Erythroblast (primary cell): Measurements from ENCODE around the gene CLASP1.
"Not testable (repeated sequence)": the region's sequence is repeated elsewhere in the genome, so short reads cannot be mapped to it uniquely, and the experiment has no call there.

Experiments used
- DNase-seq, 2 experiments: peaks; one replicate each; lab custom pipeline; 2025; lab: John Stamatoyannopoulos, UW
- GATA1 ChIP-seq: IDR thresholded peaks from 2 replicates; pipeline ENCODE4 v1.6.1; 2011; ENCODE audit warnings: low read depth, mild to moderate bottlenecking, control low read depth, low read length, moderate library complexity
- POLR2A ChIP-seq: IDR thresholded peaks from 2 replicates; pipeline ENCODE4 v1.6.1; 2011; ENCODE audit warnings: mild to moderate bottlenecking, low read length

CLASP1 gene

DNA sequence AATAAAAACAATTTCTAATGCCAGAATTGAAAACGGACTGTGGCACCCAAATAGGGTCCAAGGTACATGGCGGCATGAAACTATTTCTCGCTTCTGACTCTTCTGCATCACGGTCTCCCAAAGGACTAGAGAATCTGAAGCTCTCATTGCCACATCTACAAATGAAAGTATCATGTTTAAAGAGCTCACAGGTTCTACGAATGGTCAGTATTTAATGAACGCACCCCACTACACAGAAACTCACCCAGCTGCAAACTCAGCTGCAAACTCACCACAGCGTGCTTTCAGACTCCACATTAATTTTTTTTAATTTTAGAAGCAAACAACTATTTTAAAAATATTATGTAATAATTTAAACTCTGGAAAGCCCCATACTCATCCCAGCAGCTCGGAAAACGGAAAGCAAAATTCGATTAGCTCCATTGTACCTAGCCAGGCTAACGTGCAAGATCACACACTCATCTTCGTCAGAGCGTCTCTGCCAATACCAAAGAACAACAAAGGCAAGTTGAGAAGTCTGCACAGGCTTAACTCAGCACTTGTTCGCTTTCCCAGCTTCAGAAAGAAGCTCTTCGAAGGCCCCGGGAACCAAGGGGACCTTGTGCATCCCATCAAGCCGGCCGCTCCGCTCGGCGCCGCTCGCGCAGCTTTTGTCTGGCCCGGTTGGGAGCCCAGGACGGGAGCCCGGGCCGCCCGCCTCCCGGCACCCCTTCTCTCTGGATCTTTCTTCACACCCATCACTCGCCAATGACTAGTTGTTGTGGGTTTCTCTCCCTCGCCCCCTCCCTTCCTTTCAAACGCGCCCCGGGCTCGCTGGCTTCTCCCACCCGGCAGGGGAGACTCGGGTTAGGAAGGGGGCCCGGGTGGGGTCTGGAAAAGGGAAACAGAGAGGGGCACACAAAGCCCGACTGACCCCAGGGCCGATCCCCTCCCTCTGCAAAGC is 785 bp downstream of the CLASP1 start:
- TF ChIP-seq GATA1 (no peak), POLR2A (no peak)
- peak; percentile 74 to 85 for DNase-seq

DNA sequence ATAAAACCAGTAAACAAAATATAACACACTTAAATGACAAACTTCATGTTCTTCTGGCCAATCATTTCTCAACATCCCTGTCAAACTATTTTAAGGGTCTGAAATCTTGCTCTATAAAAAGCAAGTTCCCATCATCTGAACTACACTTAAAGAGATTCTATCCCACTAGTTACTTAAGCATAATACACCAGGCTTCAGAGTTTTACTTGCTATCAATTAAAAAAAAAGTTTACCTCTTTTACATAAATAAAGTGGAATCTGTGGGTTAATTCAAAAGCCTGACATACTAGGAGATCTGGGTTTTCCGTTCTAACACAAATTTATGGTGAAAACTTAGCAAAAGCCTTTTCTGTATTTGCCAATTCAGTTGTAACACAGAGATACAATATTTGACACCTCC is 1.9 kb downstream of the CLASP1 start:
- DNase-seq = peak in 1 of 2 experiments; percentile 7
- no peak for TF ChIP-seq GATA1
- TF ChIP-seq POLR2A = no peak

DNA sequence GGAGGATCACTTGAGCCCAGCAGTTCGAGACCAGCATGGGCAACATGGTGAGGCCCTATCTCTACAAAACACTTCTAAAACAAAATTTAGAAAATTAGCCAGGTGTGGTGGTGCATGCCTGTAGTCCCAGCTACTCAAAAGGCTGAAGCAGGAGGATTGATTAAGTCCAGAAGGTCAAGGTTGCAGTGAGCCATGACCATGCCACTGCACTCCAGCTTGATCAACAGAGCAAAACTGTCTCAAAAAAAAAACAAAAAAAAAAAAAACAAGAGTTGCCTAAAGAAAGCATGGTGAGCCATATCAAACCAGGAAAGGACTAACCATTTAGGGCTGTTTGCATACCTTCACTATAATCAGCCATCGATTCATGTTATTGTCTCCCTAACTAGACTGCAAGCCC is 4.5 kb downstream of the CLASP1 start:
- DNase-seq = no peak
- no peak for TF ChIP-seq GATA1

DNA sequence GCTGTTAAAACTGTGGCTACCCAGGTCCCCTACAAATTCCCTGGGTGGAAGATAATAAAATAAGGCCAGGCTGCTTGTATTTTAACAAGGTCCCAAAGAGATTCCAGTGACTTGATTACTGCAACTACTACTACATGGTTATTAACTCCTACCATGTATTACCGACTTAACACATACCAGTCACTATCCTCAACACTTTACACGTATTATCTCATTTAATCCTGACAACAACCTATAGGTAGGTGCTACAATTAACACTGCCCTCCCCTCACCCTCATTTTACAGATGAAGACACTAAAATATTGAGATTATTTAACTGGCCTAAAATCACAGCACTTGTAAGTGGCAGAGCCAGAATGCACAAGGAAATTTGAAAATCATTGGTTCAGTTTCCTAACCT is 5.4 kb downstream of the CLASP1 start:
- DNase-seq = no peak
- TF ChIP-seq POLR2A = no peak
- no peak for TF ChIP-seq GATA1

DNA sequence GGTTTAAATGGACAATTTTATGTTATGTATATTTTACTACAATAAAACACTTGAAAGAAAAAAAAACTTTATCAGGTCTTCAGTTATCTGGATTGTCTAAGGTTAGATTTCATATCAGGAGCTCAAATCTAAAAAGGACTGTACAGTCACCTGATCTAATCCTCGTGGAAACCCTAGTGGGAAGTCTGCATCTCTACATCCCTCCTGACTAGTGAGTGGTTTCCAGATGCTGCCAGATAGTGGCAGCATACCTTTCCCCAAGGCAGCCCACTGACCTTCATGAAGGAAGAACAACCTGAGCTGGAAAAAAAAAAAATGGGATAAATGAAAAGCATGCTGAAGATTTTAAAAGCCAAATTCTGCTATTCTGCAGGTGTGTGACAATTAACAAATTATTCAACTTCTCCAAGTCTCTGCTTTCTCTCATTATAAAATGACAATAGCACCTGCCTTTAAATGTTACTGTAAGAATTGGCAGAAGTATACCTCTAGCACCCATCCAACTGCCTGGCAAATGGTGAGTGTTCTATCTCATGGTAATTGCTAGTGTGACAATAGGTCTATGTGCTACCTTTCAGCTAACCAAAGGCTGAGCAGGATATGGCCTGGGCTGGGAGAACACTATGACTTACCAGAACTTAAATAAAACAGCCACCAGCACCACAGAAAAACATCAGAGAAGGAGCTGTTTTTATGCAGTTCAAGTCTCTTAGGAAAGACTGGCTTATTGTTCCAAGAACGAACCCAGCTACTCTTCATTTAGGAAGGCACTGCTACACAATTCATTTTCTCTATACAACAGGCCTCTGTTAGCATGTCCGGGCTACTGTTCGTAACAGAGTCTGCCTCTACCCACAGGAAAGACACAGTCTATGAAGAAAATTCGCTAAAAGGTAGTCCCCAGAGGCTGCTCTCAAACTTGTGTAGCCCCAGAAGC is 8.6 kb downstream of the CLASP1 start:
- DNase-seq = peak in 1 of 2 experiments; percentile 12
- no peak for TF ChIP-seq POLR2A
- no peak for TF ChIP-seq GATA1

DNA sequence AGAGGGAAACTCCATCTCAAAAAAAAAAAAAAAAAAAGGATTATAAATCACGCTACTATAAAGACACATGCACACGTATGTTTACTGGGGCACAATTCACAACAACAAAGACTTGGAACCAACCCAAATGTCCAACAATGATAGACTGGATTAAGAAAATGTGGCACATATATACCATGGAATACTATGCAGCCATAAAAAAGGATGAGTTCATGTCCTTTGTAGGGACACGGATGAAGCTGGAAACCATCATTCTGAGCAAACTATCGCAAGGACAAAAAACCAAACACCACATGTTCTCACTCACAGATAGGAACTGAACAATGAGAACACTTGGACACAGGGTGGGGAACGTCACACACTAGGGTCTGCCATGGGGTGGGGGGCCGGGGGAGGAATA is 9.4 kb downstream of the CLASP1 start:
- DNase-seq = not testable (repeated sequence)

DNA sequence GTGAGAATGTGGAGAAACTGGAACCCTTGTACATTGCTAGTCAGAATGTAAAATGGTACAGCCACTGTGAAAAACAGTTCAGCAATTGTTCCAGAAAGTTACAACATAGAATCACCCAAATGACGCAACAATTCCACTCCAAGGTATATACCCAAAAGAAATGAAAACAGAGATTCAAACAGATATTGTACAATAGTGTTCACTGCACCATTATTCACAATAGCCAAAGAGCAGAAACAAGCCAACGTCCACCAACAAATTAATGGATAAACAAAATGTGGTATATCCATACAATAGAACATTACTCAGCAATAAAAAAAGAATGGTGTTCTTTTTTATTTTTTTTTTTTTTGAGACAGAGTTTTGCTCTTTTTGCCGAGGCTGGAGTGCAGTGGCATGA is 10.9 kb downstream of the CLASP1 start:
- TF ChIP-seq GATA1 (no peak), POLR2A (no peak)
- no peak for DNase-seq

DNA sequence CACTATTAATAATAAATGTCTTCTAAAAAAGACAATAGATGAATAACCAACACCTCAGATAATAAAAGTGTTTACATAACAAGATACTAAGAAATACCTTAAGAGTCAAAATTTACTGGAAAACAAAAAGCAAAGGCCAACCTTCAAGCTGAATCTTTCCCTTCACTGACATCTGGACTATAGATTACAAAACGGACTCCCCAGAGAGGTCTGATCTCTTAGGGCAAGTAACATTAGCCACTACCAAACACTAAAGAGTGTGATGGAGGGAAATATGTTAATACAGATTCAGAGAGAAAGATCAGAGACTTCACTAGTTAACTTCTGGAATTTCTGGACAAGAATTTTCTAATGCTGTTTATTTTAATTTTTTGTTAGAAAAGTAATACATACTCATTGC is 13.9 kb downstream of the CLASP1 start:
- no peak for TF ChIP-seq GATA1
- no peak for TF ChIP-seq POLR2A
- DNase-seq = peak in 1 of 2 experiments; percentile 6

DNA sequence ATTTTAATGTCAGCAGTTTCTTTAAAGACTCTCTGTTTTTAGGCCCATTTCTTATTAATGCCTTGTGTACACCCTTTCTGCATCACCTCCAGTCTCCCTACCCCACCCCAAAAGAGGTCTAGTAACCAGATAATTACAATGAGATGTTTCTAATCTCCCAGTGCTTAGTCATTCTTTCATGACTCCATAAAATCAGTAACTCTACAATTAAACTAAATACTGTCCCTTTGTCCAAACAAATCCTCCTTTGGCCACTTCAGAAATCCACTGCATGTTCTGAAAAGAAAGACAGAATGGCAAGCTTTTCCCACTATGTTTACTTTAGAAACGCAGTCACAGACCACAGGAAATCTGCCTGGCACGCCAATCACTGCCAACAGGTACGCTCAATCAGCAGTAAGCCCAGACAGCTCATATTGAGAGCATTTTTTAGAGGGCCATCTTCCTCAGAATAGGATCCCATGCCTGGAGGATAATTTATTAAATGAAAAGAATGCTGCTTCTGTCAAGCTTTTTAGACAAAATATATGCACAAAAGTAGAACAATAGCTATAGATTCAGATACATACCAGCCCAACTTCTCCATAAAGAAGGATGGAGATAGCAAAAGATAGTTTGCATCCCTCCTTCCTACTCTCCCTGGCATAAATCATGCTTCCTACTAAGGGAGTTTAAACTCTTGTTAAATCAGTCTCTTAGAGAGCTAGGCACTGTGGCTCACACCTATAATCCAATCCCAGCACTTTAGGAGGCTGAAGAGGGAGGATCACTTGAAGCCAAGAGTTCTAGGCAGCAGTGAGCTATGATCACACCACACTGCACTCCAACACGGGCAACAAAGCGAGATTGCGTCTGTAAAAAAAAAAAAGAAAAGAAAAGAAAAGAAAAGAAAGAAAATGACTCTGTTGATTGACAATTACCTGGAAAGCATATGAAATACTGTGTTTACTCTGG is 14.6 kb downstream of the CLASP1 start:
- peak in 1 of 2 experiments; percentile 11 for DNase-seq
- TF ChIP-seq POLR2A (no peak), GATA1 (no peak)

DNA sequence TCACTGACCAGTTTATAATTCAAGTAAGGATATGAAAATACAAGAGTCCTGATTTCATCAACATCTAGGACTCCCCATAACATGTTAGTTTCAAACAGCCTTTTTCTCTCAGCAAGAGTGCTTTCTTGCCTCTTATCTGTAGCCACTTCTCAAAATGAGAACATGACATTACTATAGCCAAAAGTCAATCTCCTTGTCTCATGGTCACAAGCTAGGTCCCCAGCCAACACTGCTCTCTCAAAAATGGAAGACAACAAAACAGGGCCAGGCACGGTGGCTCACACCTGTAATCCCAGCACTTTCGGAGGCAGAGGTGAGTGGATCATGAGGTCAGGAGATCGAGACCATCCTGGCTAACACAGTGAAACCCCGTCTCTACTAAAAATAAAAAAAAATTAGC is 15.8 kb downstream of the CLASP1 start:
- no peak for DNase-seq
- TF ChIP-seq GATA1 (no peak), POLR2A (no peak)

DNA sequence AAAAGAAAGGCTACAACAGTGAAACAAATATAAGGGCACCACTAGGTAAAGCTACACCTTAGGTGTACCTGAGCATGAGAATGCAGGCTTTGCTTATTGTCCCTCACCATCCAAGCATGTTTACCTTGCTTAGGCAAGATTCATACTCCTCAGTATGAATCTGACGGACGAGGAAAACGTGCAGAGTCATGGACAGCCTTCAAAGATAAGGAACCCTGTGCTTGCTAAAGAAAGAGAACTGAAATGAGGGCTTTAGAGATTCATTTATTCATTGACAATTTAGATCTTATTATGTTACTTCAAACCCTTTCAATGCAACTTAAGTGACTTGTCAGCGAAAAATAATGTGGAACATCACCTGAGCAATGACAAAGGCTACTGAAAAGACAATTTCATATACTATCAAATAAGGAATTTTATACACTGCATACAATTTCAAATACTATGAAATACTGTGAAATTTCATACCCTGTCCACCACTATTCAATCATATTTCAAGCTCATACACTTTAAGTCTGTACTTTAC is 21.7 kb downstream of the CLASP1 start:
- TF ChIP-seq GATA1 = no peak
- no peak for TF ChIP-seq POLR2A
- DNase-seq = peak; percentile 67 to 74

DNA sequence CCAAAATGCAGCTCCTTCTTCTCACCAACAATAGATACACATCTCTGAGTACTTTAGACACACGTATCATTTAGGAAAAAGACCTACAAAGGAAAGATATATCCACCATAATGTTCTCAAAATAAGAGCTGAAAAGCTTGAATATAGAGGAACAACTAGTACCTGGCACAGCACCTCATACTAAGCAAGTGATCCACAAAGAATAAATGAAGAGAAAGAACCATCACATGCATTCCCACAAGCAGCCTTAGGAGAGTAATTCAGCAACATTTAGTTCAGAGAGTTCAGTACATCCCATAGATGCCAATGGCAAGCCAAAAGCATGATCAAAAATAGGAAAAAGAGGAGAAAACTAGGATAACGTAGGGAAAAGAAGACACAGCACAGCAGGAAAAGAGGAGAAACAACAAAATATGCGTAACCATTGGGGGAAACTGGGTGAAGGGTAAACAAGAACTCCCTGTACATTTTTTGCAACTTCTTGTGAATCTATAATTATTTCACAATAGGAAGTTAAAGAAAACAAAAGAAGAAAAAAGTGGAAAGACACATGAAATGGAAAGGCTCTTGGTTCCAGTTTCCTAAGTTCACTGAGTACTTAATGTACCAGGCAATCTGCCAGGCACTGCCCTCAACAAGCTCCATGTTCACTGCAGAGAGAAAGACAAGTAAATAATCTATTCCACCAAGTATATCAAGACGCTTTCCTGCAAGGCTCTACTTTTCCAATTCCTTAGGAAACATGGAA is 22.3 kb downstream of the CLASP1 start:
- TF ChIP-seq GATA1 (no peak), POLR2A (no peak)
- DNase-seq = peak in 1 of 2 experiments; percentile 48

DNA sequence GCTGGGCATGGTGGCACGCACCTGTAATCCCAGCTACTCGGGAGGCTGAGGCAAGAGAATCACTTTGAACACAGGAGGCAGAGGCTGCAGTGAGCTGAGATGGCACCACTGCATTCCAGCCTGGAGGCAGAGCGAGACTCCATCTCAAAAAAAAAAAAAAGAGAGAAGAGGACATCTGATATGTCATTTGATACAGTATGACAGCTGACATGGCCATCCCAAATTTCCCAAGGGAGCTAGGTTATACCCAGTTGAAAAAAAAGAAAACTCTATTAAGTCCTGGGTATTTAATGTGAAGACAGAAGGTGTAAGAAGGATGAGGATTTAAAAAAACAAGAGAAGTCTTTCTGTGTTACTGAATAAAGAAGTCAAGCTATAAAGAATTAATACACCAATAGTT is 23.3 kb downstream of the CLASP1 start:
- DNase-seq = no peak
- TF ChIP-seq GATA1 = no peak
- TF ChIP-seq POLR2A = no peak
